HFFc6 (cell line): Measurements from ENCODE around the gene NFATC2. TPM values are rescaled to one million over a fixed set of nuclear protein-coding genes. Genes with fewer than 3 reads are reported as not detected.

Source experiments
- DNase-seq: peaks from one replicate; pipeline ENCODE4 v3.0.0-alpha.2; 2018
- H3K27ac Mint-ChIP-seq: 2 replicates; pipeline ENCODE4 v1.8.0; 2020; ENCODE audit warnings: mild to moderate bottlenecking, mixed read lengths
- H3K27me3 Mint-ChIP-seq: 2 replicates; pipeline ENCODE4 v1.8.0; 2021; ENCODE audit warnings: mild to moderate bottlenecking, moderate library complexity, mixed read lengths; ENCODE audit not compliant: insufficient read depth
- H3K36me3 Mint-ChIP-seq: 2 replicates; pipeline ENCODE4 v1.8.0; 2021; ENCODE audit warnings: low read depth, mixed read lengths
- H3K4me1 Mint-ChIP-seq: 2 replicates; pipeline ENCODE4 v1.8.0; 2020; ENCODE audit warnings: low read depth, mixed read lengths
- H3K4me3 Mint-ChIP-seq: 2 replicates; pipeline ENCODE4 v1.8.0; 2020; ENCODE audit warnings: mild to moderate bottlenecking, moderate library complexity, mixed read lengths
- H3K9me3 Mint-ChIP-seq: 2 replicates; pipeline ENCODE4 v1.8.0; 2020; ENCODE audit warnings: mild to moderate bottlenecking, mixed read lengths
- CTCF ChIP-seq: fragments of 200-600 bp; sonication (generic); IDR thresholded peaks from 2 replicates; pipeline ENCODE4 v1.5.0; 2021; ENCODE audit warnings: antibody characterized with exemption, mild to moderate bottlenecking
- total RNA-seq, 6 experiments: library from RNA; stranded (reverse); fragmentation: NEBNext Ultra II Directional; extraction: Animal tissue kit (Norgen Biotek cat#: 25700); gene quantifications; 2 replicates in 1 of 6; 3 replicates in 5 of 6; pipeline ENCODE4 v1.2.3, GENCODE V29; 2021

The NFATC2 gene
- total RNA-seq, 6 experiments from 2014 or later: 0.50 to 1.1 (median 0.84) TPM

- Mint-ChIP-seq H3K4me1 (no peaks in the 10 kb centered on the region), H3K27me3 (peaks cover 3% of the 10 kb centered on the region), H3K9me3 (no peaks in the 10 kb centered on the region), H3K4me3 (no peak overlapping the region), H3K36me3 (no peaks in the 10 kb centered on the region), H3K27ac (no peak overlapping the region)
- no peak for DNase-seq
- no peak for TF ChIP-seq CTCF
Observed at GRCh38 chr20:51398083-51398482, 144.4 kb downstream of the NFATC2 start.

GRCh38 chr20:51397137-51397536 is 145.4 kb downstream of the NFATC2 start:
- Mint-ChIP-seq H3K27ac (no peak overlapping the region), H3K9me3 (no peaks in the 10 kb centered on the region), H3K4me1 (no peaks in the 10 kb centered on the region), H3K4me3 (no peak overlapping the region), H3K36me3 (no peaks in the 10 kb centered on the region), H3K27me3 (peaks cover 3% of the 10 kb centered on the region; the same call in 1 of the 2 replicates)
- no peak for DNase-seq
- no peak for TF ChIP-seq CTCF

- Mint-ChIP-seq H3K9me3 (no peaks in the 10 kb centered on the region), H3K4me1 (no peaks in the 10 kb centered on the region), H3K27ac (no peak overlapping the region), H3K4me3 (no peak overlapping the region), H3K27me3 (peaks cover 3% of the 10 kb centered on the region; the same call in 1 of the 2 replicates), H3K36me3 (no peaks in the 10 kb centered on the region)
- no peak for DNase-seq
- TF ChIP-seq CTCF: no peak
Observed at GRCh38 chr20:51396365-51396909, 146.1 kb downstream of the NFATC2 start.

GRCh38 chr20:51394706-51395105 is 147.8 kb downstream of the NFATC2 start:
- DNase-seq: no peak
- no peak overlapping the region for H3K27ac Mint-ChIP-seq
- H3K36me3 Mint-ChIP-seq: no peaks in the 10 kb centered on the region
- TF ChIP-seq CTCF: no peak
- peaks cover 2% of the 10 kb centered on the region for H3K4me1 Mint-ChIP-seq
- H3K9me3 Mint-ChIP-seq: no peaks in the 10 kb centered on the region
- H3K4me3 Mint-ChIP-seq: no peak overlapping the region
- H3K27me3 Mint-ChIP-seq: peaks cover 3% of the 10 kb centered on the region; the same call in 1 of the 2 replicates

GRCh38 chr20:51393571-51393970 is 148.9 kb downstream of the NFATC2 start:
- peaks cover 14% of the 10 kb centered on the region for H3K4me1 Mint-ChIP-seq
- no peaks in the 10 kb centered on the region for H3K9me3 Mint-ChIP-seq
- no peak for DNase-seq
- H3K36me3 Mint-ChIP-seq: no peaks in the 10 kb centered on the region
- H3K27me3 Mint-ChIP-seq: peaks cover 3% of the 10 kb centered on the region; the same call in 1 of the 2 replicates
- H3K27ac Mint-ChIP-seq: no peak overlapping the region
- no peak for TF ChIP-seq CTCF
- no peak overlapping the region for H3K4me3 Mint-ChIP-seq
